Measurements from ENCODE around the gene PRR23A. TPM values are rescaled to one million over a fixed set of nuclear protein-coding genes. Genes with fewer than 3 reads are reported as not detected.
"Not testable (repeated sequence)": the region's sequence is repeated elsewhere in the genome, so short reads cannot be mapped to it uniquely, and the experiment has no call there.

The PRR23A gene
- not detected for polyA plus RNA-seq

DNA sequence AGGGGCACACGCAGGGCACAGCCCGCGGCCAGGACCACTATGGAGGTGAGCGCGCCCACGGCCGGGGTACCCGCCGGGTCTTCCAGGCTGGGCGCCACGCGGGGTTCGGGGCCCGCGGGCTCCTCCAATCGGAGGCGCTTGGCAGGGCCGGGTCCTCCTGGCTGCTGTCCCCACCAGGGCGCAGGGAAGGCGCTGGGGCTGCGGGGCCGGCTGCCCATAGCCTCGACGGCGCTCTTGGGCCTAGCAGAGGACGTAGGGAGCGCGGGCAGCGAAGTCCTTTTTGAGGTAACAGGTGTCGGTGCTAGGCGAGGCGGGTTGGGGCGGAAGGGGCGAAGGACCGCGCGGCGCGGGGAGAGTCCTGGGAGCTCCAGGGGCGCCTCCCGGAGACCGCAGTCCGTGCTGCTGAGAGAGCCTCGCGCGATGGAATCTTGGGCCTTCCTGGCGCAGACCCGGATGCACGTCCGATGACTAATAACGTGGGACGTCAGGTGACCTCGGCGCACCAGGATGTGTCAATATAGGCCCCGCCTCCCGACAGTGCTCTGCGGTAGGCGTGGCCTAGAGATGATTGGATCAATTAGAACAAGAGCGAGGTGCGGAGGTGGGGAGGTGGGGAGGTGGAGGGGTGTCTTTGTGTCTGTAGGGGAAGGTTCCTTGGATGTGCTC, at the start of gene PRR23A:
TSS of gene PRR23A (minus strand) at position 218 of the 666 bp plus-strand sequence. CDS start at position 218, 0 bp downstream.
- H3K36me3 Mint-ChIP-seq = peaks cover 2% of the 10 kb centered on the region
- no peak within 1 kb of the TSS for H3K4me3 Mint-ChIP-seq
- no peak within 1 kb of the TSS for H3K27ac Mint-ChIP-seq
- no peaks in the 10 kb centered on the region for H3K27me3 Mint-ChIP-seq
- peaks cover 0 to 2% (median 0%) of the 10 kb centered on the region in 3 donors for H3K4me1 Mint-ChIP-seq
- peaks cover 7 to 12% (median 12%) of the 10 kb centered on the region in 3 donors for H3K9me3 Mint-ChIP-seq

DNA sequence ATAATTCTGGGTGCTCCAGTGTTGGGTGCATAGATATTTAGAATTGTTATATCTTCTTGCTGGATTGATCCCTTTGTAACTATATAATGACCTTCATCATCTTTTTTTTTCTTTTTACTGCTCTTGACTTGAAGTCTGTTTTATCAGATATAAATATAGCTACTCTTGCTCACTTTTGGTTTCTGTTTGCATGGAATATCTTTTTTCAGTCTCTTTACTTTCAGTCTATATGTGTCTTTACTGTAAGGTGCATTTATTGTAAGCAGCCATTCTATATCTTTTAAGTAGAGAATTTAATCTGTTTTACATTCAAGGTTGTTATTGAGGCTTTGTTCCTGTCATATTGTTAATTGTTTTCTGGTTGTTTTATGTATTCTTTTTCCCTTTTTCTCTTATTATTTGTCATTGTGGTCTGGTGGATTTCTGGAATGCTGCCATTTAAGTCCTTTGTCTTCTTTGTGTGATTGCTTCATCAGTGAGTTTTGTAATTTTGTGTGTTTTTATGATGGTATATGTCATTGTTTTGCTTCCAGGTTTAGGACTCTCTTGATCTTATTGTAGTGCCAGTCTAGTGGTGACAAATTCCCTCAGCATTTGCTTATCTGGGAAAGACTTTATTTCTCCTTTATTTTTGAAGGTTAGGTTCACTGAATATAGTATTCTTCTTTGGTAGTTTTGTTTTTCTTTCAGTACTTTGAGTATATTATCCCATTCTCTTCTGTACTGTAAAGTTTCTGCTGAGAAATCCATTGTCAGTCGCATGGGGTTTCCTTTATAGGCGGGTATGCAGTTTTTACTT, 46.9 kb upstream of the PRR23A start:
- peak overlapping the region in 1 of 4 donors; percentile 47 for H3K4me3 Mint-ChIP-seq
- H3K27me3 Mint-ChIP-seq = no peaks in the 10 kb centered on the region
- no peaks in the 10 kb centered on the region for H3K4me1 Mint-ChIP-seq
- no peaks in the 10 kb centered on the region for H3K36me3 Mint-ChIP-seq
- peaks cover 7 to 25% (median 7%) of the 10 kb centered on the region in 3 donors for H3K9me3 Mint-ChIP-seq
- no peak overlapping the region for H3K27ac Mint-ChIP-seq

GRCh38 chr3:139044366-139045210, 38.5 kb upstream of the PRR23A start, which contains the start of gene PRR23C:
Gene PRR23C, minus strand, starts transcription at chr3:139044892. Its CDS starts 272 bp downstream, at chr3:139044620.
- Mint-ChIP-seq H3K9me3 (peaks cover 4 to 11% (median 7%) of the 10 kb centered on the region in 3 donors), H3K27ac (no peak within 1 kb of the TSS), H3K4me1 (no peaks in the 10 kb centered on the region), H3K27me3 (no peaks in the 10 kb centered on the region), H3K4me3 (peak within 1 kb of the TSS in 1 of 4 donors; percentile 37), H3K36me3 (no peaks in the 10 kb centered on the region)

DNA sequence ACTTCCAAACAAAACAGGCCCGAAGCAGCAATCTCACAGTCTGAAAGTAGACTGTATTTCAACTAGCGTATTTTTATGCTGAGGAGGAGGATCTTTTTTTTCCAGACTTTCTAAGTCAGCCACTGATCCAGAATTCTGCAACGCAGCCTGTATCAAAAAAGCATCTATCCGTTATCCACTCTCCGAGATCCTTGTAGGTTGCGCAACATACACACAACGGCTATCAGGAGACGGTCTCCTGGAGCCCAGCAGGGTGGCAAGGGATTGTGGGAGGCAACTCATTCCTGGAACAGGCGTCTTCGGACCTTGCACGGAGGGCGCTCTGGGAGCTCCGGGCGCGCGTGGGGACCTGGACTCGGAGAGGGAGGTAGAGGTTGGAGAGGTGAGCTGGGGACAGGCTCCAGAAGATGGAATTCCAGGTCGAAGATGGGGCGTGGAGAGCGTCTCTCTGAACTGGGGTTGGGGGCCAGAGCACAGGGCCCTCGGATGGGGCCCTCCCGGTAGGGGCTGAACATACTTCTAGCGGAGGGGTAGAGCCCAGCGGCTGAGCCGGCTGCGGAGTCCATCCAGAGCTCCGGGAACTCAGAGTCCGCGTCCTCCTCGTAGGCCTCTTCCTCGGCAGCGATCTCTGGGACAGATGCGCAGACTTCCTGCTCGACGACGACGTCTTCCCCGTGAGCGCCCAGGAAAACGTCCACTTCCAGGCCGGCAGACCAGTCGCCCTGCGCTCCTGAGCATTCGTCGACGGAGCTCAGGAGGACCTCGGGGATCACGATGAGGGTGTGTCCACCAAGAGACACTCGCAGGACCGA, 37.7 kb upstream of the PRR23A start:
- Mint-ChIP-seq H3K4me3 (peak overlapping the region in 1 of 4 donors; percentile 37), H3K36me3 (no peaks in the 10 kb centered on the region), H3K27ac (no peak overlapping the region), H3K9me3 (peaks cover 4 to 11% (median 7%) of the 10 kb centered on the region in 3 donors), H3K27me3 (no peaks in the 10 kb centered on the region), H3K4me1 (no peaks in the 10 kb centered on the region)

DNA sequence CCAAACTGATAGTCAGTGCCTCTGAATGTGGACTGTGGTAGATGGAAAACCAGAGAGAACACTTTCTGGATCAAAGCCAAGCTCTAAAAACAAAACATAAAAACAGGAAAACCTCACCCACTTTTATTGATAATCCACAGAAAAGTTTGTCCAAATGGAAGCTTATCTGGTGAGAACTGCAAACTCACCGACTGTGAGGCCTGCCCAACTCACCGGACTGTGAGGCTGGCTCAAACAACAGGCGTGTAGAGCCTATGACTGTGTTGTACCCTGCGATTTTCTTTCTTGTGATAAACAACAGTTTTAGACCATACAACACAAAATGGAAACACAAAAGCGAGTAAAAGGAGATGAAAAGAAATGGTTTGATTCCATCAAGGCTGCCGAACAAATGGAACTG, 31.4 kb upstream of the PRR23A start:
- Mint-ChIP-seq H3K4me3 (no peak overlapping the region), H3K9me3 (peaks cover 0 to 3% (median 0%) of the 10 kb centered on the region in 3 donors), H3K27ac (no peak overlapping the region), H3K27me3 (no peaks in the 10 kb centered on the region), H3K36me3 (no peaks in the 10 kb centered on the region), H3K4me1 (no peaks in the 10 kb centered on the region)

DNA sequence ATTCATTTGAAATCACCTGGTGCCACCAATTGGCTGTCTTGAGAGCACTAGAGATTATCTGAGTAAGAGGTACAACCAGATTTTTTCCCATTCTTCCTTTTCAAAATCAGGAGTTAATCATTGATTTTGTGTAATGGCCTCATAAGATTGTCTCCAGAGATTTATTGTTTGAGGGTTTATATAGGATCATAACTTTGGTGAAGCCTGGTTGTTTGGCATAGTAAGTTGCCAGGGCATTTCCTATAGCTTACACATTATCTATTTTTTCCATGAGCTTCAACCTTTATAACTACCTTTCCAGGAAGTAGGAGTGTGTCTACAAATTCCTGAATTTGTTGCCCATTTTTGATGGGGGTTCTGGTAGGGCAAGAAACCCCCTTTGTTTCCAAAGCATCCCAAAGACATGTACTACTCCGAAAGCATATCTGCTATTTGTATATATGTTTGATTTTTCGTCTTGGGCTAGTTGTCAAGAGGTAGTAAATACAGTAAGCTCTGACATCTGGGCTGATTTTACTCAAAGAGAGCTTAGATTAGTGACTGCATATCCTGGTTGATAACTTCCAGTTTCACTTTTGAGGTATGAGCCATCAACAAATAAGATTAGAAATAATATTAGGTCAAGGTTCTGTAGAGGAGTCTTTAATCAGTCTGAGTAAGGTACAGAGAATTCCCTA, 26.4 kb upstream of the PRR23A start:
- Mint-ChIP-seq H3K9me3 (peaks cover 0 to 6% (median 3%) of the 10 kb centered on the region in 3 donors), H3K27ac (no peak overlapping the region), H3K36me3 (no peaks in the 10 kb centered on the region), H3K27me3 (no peaks in the 10 kb centered on the region), H3K4me3 (no peak overlapping the region), H3K4me1 (no peaks in the 10 kb centered on the region)

GRCh38 chr3:139030576-139030975, 24.5 kb upstream of the PRR23A start:
- not testable (repeated sequence) for H3K4me3 Mint-ChIP-seq

GRCh38 chr3:139024968-139025367, 18.9 kb upstream of the PRR23A start:
- H3K27me3 Mint-ChIP-seq = no peaks in the 10 kb centered on the region
- H3K9me3 Mint-ChIP-seq = peaks cover 0 to 5% (median 0%) of the 10 kb centered on the region in 3 donors
- H3K27ac Mint-ChIP-seq = no peak overlapping the region
- H3K36me3 Mint-ChIP-seq = no peaks in the 10 kb centered on the region
- no peak overlapping the region for H3K4me3 Mint-ChIP-seq
- H3K4me1 Mint-ChIP-seq = no peaks in the 10 kb centered on the region

More at GRCh38 chr3:139030576-139030975, 24.5 kb upstream of the PRR23A start:
- H3K4me1 Mint-ChIP-seq, H3K27ac Mint-ChIP-seq, H3K27me3 Mint-ChIP-seq, H3K36me3 Mint-ChIP-seq, H3K9me3 Mint-ChIP-seq: not testable (repeated sequence)

- Mint-ChIP-seq H3K27ac (no peak within 1 kb of the TSS), H3K4me3 (no peak within 1 kb of the TSS), H3K27me3 (peaks cover 2% of the 10 kb centered on the region), H3K9me3 (peaks cover 0 to 2% (median 0%) of the 10 kb centered on the region in 3 donors), H3K4me1 (no peaks in the 10 kb centered on the region), H3K36me3 (no peaks in the 10 kb centered on the region)
These were observed 14.8 kb upstream of the PRR23A start, which contains the start of gene PRR23B for GRCh38 chr3:139020868-139021234. Gene PRR23B, minus strand, starts transcription at chr3:139020926. Its CDS starts 265 bp downstream, at chr3:139020661.

DNA sequence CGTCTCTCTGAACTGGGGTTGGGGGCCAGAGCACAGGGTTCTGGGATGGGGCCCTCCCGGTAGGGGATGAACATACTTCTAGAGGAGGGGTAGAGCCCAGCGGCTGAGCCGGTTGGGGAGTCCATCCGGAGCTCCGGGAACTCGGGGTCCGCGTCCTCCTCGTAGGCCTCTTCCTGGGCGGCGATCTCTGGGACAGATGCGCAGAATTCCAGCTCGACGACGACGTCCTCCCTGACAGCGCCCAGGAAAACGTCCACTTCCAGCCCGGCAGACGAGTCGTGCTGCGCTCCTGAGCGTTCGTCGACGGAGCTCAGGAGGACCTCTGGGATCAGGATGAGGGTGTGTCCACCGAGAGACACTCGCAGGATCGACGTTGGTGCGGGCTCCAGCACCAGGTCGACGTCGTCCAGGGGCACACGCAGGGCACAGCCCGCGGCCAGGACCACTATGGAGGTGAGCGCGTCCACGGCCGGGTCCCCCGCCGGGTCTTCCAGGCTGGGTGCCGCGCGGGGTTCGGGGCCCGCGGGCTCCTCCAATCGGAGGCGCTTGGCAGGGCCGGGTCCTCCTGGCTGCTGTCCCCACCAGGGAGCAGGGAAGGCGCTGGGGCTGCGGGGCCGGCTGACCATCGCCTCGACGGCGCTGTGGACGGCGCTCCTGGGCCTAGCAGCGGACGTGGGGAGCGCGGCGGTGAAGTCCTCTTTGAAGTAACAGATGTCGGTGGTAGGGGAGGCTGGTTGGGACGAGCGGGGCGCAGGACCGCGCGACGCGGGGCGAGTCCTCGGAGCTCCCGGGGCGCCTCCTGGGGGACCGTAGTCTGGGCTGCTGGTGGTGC, 14.2 kb upstream of the PRR23A start:
- H3K4me1 Mint-ChIP-seq = no peaks in the 10 kb centered on the region
- H3K27ac Mint-ChIP-seq = no peak overlapping the region
- H3K4me3 Mint-ChIP-seq = no peak overlapping the region
- H3K27me3 Mint-ChIP-seq = peaks cover 2% of the 10 kb centered on the region
- no peaks in the 10 kb centered on the region for H3K36me3 Mint-ChIP-seq
- H3K9me3 Mint-ChIP-seq = peaks cover 0 to 2% (median 0%) of the 10 kb centered on the region in 3 donors

GRCh38 chr3:139016430-139017048, 10.5 kb upstream of the PRR23A start:
- Mint-ChIP-seq H3K27ac (no peak overlapping the region), H3K36me3 (no peaks in the 10 kb centered on the region), H3K27me3 (peaks cover 2% of the 10 kb centered on the region), H3K4me1 (no peaks in the 10 kb centered on the region), H3K9me3 (peaks cover 0 to 7% (median 5%) of the 10 kb centered on the region in 3 donors), H3K4me3 (no peak overlapping the region)

DNA sequence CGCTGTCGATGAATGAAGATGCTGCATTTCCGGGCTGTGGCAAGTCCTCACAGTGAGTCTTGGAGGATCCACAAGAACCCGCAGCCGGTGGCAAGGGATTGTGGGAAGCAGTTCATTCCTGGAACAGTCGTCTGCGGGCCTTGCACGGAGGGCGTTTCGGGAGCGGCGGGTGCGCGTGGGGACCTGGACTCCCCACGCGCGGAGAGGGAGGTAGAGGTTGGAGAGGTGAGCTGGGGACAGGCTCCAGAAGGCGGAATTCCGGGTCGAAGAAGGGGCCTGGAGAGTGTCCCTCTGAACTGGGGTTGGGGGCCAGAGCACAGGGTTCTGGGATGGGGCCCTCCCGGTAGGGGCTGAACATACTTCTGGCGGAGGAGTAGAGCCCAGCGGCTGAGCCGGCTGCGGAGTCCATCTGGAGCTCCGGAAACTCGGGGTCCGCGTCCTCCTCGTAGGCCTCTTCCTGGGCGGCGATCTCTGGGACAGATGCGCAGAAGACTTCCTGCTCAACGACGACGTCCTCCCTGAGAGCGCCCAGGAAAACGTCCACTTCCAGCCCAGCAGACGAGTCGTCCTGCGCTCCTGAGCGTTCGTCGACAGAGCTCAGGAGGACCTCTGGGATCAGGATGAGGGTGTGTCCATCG, 593 bp downstream of the PRR23A start:
- H3K4me3 Mint-ChIP-seq = no peak overlapping the region
- H3K9me3 Mint-ChIP-seq = peaks cover 11 to 16% (median 12%) of the 10 kb centered on the region in 3 donors
- H3K27ac Mint-ChIP-seq = no peak overlapping the region
- H3K27me3 Mint-ChIP-seq = no peaks in the 10 kb centered on the region
- H3K4me1 Mint-ChIP-seq = peaks cover 0 to 2% (median 0%) of the 10 kb centered on the region in 3 donors
- peaks cover 2% of the 10 kb centered on the region for H3K36me3 Mint-ChIP-seq
